Measurements from ENCODE around the gene RGS9BP. TPM values are rescaled to one million over a fixed set of nuclear protein-coding genes. Genes with fewer than 3 reads are reported as not detected.

The RGS9BP gene
- total RNA-seq = 0.26 and 0.31 TPM in 2 replicates

GRCh38 chr19:32675720-32676185 lies at the start of gene RGS9BP:
Gene RGS9BP (plus strand): TSS chr19:32675848. CDS start chr19:32676264, 416 bp downstream.

DNA sequence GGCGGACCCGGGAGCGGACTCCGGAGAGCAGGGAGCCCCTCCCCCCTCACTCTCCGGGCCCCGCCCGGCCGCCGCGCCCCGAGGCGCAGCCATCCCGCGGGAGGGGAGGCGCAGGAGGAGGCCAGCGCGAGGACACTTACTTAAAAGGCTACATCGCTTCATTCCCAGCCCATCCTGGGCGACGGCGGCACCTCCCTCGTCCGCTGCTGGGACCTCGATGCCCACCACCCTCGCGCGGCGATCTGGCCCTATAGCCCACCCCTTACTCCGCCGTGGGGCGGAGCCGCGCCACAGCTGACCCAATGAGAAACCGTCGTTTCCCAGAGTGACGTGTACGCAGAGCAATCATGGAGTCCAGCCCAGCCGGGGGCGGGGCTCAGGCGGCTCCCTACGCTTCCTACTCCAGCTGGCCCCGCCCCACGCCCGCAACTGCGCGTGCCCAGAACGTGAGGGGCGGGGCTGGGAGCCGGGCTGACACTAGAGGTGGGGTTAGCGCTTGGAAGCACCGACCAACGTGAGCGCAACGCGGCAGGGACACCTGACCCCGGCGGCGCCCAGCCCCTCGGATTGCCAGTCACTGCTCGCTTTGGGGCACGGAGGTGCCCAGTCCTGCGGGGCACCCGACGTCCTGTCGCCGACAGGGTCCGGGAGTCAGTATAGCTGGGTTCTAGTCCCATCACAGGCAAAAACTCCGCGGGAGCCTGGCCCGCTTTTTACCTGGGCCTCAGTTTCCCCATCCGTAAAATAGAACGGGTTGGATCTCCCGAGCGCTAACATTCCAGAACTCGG lies 523 bp upstream of the RGS9BP start, which contains the start of gene ANKRD27:
TSS of gene ANKRD27 (minus strand) at position 250 of the 789 bp plus-strand sequence. CDS start 16,165 bp downstream, outside the sequence.

GRCh38 chr19:32691291-32691951 lies 15.8 kb downstream of the RGS9BP start, which contains the start of gene NUDT19:
Gene NUDT19 (plus strand): TSS chr19:32691821. CDS start chr19:32691961, 140 bp downstream.

GRCh38 chr19:32719611-32720059 lies 44.0 kb downstream of the RGS9BP start, which contains the start of gene TDRD12:
Gene TDRD12 (plus strand): TSS chr19:32719767. CDS start chr19:32720073, 306 bp downstream.

Other genes starting within 250 kb of the RGS9BP start
- 117 and 129 TPM in 2 replicates for gene PDCD5, start 94.7 kb upstream of the RGS9BP start, total RNA-seq
- gene ANKRD27, start 668 bp upstream of the RGS9BP start, total RNA-seq = 32.0 and 34.7 TPM in 2 replicates
- gene NUDT19, start 16.0 kb downstream of the RGS9BP start, total RNA-seq = 5.6 and 8.3 TPM in 2 replicates
- 0.25 and 0.40 TPM in 2 replicates for gene TDRD12, start 43.9 kb downstream of the RGS9BP start, total RNA-seq
- 0.12 TPM in 1 of 2 replicates, not detected in the other for gene SLC7A9, start 193.9 kb downstream of the RGS9BP start, total RNA-seq

Data from aortic smooth muscle cell (primary cell).